ENCODE measurements around the gene DHX30.
"Not testable (repeated sequence)": the region's sequence is repeated elsewhere in the genome, so short reads cannot be mapped to it uniquely, and the experiment has no call there.

Gene DHX30

DNA sequence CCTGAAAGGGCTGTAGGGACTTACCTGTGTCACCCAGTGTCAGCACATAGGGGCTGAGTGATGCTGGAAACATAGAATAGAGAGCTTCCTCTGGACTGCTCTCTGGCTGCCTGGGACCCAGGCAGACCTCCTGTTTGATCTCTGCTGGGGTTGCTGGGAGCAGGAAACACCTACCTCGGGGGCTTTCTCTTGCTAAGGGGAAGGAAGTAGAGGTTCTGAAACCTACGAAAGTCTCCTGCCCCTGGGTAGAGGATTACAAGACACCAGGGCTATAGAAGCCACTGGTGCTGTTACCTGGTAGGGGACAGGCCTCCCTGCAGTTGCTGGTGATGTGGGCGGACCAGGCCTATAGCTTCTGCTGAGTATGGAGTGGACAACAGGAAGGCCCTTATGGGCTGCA is 81.7 kb downstream of the DHX30 start:
- DNase-seq (ENCODE audit: low read depth in 2 of 2), result no peak

DNA sequence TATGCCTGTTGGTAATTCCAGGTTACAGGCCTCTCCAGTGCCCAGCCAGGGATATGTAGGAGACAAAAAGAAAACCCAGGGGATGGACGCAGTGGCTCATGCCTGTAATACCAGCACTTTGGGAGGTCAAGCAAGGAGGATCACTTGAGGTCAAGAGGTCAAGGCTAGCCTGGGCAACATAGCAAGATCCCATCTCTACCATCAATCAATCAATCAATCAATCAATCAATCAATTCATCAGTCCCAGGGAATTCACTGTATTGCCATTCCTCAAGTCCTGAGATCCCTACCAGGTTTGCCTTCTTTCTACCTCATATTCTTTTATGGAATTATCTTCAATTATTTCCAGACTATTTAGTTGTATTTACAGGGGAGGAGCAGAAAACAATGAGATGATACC is 82.2 kb downstream of the DHX30 start:
- DNase-seq (ENCODE audit: low read depth in 2 of 2), result no peak

DNA sequence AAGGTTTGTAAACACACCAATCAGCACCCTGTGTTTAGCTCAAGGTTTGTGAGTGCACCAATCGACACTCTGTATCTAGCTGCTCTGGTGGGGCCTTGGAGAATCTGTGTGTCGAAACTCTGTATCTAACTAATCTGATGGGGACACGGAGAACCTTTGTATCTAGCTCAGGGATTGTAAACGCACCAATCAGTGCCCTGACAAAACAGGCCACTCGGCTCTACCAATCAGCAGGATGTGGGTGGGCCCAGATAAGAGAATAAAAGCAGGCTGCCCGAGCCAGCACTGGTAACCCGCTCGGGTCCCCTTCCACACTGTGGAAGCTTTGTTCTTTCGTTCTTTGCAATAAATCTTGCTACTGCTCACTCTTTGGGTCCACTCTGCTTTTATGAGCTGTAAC is 85.1 kb downstream of the DHX30 start:
- DNase-seq (ENCODE audit: low read depth in 2 of 2), result not testable (repeated sequence)

DNA sequence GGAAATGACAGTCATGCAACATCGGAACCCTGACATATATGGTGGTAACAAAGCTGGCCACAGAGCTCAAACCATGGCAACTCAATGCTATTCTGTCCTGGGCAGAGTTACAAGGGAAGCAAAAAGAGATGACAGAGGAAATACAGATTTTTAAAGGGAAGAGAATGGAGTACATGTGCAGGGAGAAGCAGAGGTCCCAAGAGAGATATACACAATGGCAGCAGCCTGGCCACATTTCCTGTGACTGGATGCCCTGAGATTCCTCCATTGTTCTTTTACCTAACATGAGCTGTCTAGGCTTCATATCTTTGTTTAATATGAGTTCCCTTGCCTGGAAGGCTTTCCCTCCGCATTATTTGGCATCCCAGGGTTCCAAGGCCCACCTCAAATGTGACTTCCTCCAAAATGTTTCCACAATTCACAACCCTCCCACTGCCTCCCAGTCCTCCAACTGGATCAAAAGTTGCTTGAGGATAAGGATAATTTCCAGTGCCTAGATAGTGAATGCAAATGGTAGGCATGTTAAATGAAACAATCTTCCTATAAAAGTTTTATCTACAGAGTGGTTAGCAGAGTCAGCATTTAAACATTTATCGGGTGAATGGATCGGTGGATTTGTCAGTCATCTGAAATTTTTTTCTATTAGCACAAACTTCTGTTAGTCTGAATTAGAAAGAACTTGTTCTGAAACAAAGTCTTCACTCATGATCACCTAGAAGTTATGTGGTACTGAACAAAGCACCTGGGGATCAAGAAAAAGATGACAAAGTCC is 86.2 kb downstream of the DHX30 start:
- no peak for DNase-seq (ENCODE audit: low read depth in 2 of 2)

- DNase-seq (ENCODE audit: low read depth in 2 of 2), result no peak
Observed at GRCh38 chr3:47890126-47890827, 87.3 kb downstream of the DHX30 start.

- no peak for DNase-seq (ENCODE audit: low read depth in 2 of 2)
Observed at GRCh38 chr3:47890828-47891612, 88.1 kb downstream of the DHX30 start.

DNA sequence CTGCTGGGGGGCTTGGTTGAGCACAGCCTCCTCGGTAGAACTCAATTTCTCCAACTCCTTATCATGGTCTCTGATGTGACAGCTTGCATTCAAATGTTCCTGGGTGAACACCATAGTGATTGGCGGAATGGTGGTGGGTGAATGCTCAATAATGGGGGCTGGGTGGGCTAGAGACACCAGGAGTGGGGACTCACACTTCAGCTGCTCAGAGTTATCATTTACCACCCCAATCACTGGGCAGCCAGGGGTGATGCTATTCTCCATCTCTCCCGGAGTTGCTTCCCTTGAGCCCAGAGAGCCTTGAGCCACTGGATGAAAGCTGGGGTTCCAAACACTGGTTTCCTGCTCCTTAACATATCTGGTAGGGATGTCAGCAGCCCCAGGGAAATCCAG is 88.7 kb downstream of the DHX30 start:
- no peak for DNase-seq (ENCODE audit: low read depth in 2 of 2)

DNA sequence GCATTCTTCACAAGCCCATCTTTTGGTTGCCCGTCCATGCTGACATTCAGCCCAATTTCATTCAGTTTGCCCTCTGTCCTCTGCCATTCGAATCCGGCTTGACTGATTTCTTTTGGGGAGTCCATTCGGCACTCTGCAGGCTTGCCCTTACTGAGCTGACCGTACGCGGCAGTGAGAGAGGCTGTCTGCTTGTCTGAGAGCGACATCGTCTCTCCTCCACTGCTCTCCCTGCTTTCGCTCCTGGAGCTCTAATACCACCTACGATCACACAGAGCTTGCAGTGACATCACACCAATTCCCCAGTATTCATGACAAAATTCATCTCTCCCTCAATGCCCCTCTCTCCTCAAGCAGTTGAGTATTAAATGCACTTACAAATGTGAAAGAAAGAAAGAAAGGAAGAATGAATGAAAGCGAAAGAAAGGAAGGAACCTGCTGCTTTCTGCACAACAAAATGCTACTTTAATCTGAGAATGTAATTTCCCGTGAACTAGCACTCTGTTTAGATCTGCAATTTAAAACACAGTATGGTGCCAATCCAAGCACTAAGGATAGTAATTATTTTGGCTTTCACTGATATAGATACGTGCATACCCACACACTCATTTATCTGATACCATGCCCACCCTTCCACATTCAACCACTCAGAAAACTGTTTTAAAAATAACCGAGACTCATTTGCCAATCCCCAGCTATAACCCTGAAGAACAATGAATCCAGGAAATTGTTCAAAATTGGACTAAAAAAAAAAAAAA is 89.5 kb downstream of the DHX30 start:
- no peak for DNase-seq (ENCODE audit: low read depth in 2 of 2)

- no peak for DNase-seq (ENCODE audit: low read depth in 2 of 2)
Observed at GRCh38 chr3:47895241-47895640, 92.3 kb downstream of the DHX30 start.

DNA sequence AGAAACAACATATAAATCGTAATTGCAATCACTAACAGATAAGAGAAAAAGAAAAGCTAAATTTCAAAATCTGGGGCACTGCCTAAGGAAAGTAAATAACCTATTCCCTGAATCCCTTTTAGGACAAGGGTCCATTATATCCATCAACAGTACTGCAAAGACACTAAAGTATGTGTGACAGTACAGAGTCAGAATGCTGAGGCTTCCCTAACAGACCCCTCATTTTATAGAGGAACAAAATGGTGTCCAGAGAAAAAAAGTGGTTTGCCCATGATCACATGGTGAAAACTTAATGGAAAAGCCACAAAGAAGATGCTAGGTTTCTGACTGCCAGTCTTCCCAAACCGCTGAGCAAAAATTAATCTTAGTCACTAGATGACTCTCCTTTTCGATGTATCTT is 93.8 kb downstream of the DHX30 start:
- no peak for DNase-seq (ENCODE audit: low read depth in 2 of 2)

- no peak for DNase-seq (ENCODE audit: low read depth in 2 of 2)
Observed at GRCh38 chr3:47897954-47898353, 95.0 kb downstream of the DHX30 start.

DNA sequence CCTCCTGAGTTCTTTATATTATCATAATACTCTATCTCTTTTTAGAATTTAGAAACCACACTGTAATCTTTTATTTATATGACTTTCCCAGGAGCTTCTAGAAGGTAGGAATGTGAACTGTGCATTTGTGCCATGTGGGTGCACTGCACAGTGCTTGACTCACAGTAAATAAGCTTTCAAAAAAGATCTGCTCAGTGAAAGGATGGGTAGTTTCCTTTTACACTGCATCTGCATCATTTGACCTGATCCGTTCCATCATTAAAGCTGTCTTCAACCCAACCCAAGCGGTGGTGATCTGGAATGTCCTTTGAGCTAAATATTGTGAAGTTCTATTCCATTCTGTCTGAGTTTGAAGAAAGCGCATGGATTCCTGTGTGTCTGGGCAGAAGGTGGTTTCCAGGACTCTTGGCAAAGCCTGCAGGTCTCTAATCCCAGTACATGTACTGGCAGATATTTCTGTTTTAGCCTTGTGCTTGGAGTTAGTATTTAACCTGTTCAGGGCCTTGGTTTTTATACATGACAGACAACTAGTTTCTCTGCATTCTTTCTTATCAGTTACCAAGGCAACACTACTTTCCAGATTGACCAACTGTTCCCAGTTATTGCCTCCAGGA is 96.7 kb downstream of the DHX30 start:
- no peak for DNase-seq (ENCODE audit: low read depth in 2 of 2)
